HT-29 (cell line): ENCODE data around the gene RUNX1. TPM values are rescaled to one million over a fixed set of nuclear protein-coding genes. Genes with fewer than 3 reads are reported as not detected.

Source experiments
- DNase-seq: peaks from one replicate; pipeline ENCODE4 v3.0.0-alpha.2; 2015; ENCODE audit warnings: low spot score
- total RNA-seq: library from RNA; depleted of rRNA; stranded (reverse); fragments of >200 nt; shearing (Covaris generic); gene quantifications from 2 replicates; pipeline ENCODE4 v1.2.3, GENCODE V29; 2014; rRNA removed

RUNX1 gene
- total RNA-seq: 17.6 and 26.7 TPM in 2 replicates

DNA sequence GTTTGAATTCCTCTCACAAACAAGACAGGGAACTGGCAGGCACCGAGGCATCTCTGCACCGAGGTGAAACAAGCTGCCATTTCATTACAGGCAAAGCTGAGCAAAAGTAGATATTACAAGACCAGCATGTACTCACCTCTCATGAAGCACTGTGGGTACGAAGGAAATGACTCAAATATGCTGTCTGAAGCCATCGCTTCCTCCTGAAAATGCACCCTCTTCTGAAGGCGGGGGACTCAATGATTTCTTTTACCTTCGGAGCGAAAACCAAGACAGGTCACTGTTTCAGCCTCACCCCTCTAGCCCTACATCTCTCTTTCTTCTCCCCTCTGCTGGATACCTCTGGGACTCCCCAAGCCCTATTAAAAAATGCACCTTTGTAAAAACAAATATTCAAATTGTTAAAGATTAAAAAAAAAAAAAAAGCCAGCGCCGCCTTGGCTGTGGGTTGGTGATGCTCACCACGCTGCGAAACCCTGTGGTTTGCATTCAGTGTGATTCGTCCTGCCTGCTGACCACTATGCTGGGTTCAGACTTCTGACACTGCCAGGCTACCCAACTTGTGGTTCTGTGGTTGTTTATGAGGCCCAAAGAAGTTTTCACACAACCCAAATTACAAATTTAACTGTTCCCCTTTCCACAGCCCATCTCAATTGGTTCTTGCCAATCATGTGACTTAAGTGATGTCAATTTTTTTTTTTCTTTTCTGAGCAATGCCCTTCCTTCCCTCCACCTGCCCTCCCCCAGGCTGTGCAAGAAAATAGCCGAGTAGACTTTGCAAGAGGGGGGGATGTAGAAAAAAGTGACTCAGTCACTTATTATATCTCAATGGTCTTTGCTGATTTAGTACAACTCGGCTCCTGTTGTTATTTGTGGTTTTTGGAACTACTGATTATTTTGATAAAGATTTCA, at the start of gene RUNX1:
Gene RUNX1, minus strand, starts transcription at position 597 of the 912 bp plus-strand sequence.
- no peak for DNase-seq

- DNase-seq: no peak
These were observed 48.4 kb upstream of the RUNX1 start for GRCh38 chr21:35097525-35097924.

DNA sequence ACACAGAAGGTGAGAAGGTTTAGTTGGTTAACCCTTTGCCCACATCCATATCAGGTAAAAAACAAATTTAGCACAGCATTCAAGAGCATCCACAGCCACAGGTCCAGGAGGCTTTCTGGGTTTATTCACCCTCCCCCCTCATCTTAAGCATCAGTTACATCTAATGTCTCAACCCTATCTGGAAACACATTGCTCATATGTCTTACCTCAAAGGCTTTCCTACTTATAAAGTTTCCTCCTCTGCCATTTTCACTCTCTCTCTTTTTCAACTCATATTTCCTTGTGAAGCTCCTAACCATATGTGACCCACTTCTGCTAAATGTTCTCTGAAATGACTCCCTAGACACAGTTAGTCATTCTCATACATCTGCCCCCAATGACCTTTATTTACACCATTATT, 47.9 kb upstream of the RUNX1 start:
- DNase-seq: no peak

DNA sequence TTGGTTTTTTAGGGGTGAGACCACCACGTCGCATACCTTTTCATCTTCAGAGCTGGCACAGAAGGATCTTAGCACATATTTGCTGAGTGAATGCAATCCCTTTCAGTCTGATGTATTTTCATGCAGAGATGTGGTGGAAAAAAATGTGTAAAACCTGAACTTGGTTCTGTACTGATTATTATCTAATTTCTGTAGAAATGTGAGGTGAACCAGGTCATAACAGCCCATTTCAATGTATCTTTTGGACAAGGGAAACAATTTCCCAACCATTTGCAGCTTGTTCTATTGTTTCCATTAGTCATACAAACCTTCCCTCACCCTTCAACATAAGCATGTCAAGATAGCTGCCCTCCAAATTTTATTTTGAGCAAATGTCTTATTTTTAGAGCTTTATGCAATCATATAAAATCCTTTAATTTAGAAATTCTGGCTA, 46.8 kb upstream of the RUNX1 start:
- no peak for DNase-seq

- DNase-seq: no peak
These were observed 44.4 kb upstream of the RUNX1 start for GRCh38 chr21:35093514-35093913.

DNA sequence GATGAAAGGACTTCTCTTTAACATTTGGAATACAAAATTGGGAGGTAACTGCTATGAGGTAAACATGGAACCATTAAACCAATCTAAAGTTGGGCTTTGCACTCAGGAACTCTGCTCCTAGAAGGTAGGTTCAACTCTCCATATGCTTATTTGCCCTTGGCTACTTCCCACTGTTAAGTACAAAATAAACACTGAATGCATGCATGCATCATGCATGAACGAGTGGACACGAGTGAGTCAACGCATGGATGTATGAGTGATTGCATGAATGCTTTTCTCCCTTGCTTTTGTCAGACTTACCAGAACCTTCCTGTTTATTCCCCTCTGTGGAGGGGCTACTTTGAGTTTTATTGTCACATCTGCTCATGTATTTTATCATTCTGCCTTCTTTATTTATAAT, 42.4 kb upstream of the RUNX1 start:
- no peak for DNase-seq

DNA sequence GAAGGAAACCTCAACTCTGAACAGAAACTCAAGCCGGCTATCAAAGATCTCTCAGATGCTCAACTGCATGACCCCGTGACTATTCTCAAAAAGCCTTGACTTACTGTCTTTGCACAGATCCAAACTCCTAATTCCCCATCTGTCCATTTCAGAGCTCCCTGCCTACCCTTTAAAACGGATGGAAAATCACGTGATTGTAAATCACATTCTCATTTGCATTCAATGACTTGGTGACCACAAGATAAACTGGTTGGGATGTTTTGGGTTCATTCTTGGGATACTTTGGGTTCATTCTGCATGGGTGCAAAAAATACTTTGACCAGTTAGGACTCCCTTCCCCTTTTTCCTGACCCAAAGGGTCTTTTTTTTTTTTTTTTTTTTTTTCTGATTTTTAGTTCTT, 41.3 kb upstream of the RUNX1 start:
- DNase-seq: no peak

GRCh38 chr21:35088319-35088771, 39.2 kb upstream of the RUNX1 start:
- no peak for DNase-seq

DNA sequence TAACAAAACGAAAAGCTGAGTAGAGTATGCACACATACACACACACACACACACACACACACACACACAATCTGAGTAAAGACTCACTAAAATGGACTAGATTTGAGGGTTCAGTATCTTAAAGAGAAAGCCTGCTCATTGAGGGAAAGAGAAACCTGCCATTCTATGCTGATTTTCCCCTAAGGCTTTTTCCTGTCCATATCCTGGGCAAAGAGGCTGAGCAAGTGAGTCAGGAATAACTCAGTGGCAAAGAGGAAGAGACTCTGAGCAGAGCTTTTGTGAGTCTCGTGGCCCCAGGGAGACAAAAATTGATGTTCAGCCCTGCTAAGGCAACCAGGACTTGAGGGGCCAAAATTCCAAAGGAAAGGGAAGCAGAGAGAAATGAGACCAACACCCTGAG, 37.3 kb upstream of the RUNX1 start:
- no peak for DNase-seq

- no peak for DNase-seq
These were observed 35.8 kb upstream of the RUNX1 start for GRCh38 chr21:35084869-35085268.

- no peak for DNase-seq
These were observed 34.1 kb upstream of the RUNX1 start for GRCh38 chr21:35083246-35083645.

GRCh38 chr21:35081861-35082260, 32.8 kb upstream of the RUNX1 start:
- no peak for DNase-seq

- no peak for DNase-seq
These were observed 30.1 kb upstream of the RUNX1 start for GRCh38 chr21:35079181-35079580.

DNA sequence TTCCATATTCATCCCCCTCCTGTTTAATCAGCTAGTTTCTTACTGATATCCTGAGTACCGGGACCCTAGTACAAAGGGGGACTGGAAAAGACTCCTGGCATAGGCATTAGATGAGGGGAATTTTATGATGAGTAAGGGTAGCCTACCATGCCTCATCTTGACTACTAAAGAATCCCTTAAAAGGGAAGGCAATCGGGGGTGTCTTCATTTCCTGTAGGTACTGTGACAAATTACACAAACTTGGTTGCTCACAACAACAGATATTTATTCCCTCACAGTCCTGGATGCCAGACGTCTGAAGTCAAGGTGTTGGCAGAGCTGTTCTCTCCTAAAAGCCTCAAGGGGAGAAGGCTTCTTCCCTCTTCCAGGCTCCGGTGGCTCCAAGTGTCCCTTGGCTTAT, 28.9 kb upstream of the RUNX1 start:
- DNase-seq: no peak

DNA sequence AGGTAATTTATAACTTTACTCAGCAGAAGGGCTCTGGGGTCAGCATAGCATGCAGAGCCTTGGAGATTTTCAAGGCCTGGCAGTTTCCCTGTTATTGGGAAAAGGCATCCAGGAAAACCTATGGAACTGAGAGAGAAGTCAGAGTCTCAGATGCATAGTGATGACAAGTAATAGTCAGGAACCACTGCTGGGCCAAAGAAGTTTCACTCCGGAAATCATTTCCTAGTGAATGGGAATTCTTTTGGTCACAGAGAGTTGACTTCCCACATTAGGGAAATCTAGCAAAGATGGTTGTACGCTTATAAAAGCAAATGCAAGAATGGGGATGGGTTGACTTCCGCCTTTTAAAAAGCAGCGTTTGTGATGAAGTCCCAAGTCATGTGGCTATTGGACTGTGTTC, 28.4 kb upstream of the RUNX1 start:
- DNase-seq: no peak

DNA sequence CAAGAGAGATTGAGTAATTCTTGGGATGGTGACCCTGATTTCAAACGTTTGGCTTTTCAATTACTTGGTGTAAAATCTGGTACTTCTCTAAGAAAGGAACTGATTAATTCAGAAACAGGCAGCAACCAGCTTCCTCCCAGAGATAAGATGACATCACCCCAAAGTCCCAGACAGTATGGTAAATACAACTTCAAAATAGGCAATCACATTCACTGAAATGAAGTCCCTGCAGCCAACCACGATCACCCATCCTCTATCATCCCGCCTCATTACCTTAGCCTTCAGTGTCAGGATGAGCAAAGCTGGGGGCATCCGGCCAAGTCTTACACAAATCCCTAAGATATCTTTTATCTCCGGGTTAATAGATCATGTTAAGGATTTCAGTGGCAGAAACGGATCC, 26.4 kb upstream of the RUNX1 start:
- DNase-seq: no peak

- no peak for DNase-seq
These were observed 23.9 kb upstream of the RUNX1 start for GRCh38 chr21:35072960-35073359.

GRCh38 chr21:35072557-35072956, 23.5 kb upstream of the RUNX1 start:
- DNase-seq: no peak

- DNase-seq: no peak
These were observed 22.2 kb upstream of the RUNX1 start for GRCh38 chr21:35071347-35071746.

DNA sequence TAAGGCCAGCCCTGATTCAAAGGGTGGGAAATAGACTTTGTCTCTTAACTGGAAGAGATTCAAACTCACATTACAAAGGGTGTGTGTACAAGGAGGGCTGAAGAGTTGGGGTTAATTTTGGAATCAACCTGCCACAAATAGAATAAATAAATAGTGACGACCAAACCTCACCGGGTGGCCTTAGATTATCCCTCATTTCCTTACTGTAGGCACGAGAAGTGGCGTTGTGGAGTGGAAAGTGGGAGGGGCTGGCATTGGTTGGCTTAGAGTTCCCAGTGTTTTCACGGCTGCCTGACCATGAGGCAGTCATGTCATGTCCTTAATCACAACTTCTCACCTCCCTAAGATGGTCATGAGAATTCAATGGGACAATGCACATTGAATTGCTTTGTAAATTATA, 21.3 kb upstream of the RUNX1 start:
- DNase-seq: no peak

DNA sequence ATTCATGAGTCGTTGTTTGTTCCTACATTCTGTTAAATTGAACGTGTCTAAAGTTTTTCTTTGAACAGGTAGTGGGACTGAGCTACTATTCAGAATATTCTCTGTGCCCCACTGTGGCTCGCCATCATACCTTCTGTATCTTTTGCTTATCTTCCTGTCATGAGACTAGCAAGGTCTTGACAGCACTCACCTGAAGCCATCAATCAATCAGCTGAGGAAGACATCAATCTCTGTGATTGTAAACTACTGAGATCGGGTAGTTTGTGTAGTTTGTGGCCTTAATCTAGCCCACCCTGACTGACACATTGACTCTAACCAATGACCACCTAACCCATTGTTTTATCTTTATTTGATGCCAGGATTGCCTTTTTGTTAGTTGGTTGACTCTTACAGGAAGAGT, 17.7 kb upstream of the RUNX1 start:
- no peak for DNase-seq

GRCh38 chr21:35063428-35064172, 14.5 kb upstream of the RUNX1 start:
- peak; percentile 3 for DNase-seq

GRCh38 chr21:35062016-35062415, 12.9 kb upstream of the RUNX1 start:
- no peak for DNase-seq
